HG03342 (cell line): ENCODE data around the gene CAMK1.

ENCODE experiments used
- ATAC-seq: cut with Tn5 transposase; IDR thresholded peaks from one replicate; pipeline ENCODE4 v1.9.1; 2021; ENCODE audit warnings: mild to moderate bottlenecking, moderate library complexity; ENCODE audit not compliant: unreplicated experiment

Gene CAMK1

GRCh38 chr3:9713142-9713541 lies 56.6 kb downstream of the CAMK1 start:
- ATAC-seq: no peak

DNA sequence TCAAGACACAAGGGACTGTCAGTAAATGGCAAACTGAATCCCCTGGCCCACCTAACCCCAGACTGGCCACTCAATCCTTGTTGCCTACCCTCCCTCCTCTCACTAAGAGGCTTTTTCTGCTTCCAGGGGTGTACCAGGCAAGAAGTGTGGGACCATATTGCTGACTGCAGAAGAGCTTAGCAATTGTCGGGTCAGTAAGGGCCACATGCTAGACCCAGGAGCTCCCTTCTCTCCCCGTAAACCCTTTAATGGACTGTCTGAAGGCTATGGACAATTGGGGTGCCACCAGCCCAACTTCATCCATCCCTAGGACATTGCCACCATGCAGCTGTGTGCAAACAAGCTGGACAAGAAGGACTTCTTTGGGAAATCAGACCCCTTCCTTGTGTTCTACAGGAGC lies 57.3 kb downstream of the CAMK1 start:
- no peak for ATAC-seq

GRCh38 chr3:9710174-9710739 lies 59.5 kb downstream of the CAMK1 start:
- ATAC-seq: no peak
